ENCODE measurements around the gene DDHD1. TPM values are rescaled to one million over a fixed set of nuclear protein-coding genes. Genes with fewer than 3 reads are reported as not detected.

DDHD1 gene
- total RNA-seq, 6 experiments from 2014 or later: 2.7 to 8.4 (median 6.0) TPM

- intact Hi-C loops (cut with DNase I): no loop called here
- H3K4me1 ChIP-seq: peaks cover 0 to 8% (median 2%) of the 10 kb centered on the region in 4 donors
- no peak overlapping the region for H3K27ac ChIP-seq
- H3K36me3 ChIP-seq: no peaks in the 10 kb centered on the region
- no peak for ATAC-seq
- H3K27me3 ChIP-seq: no peaks in the 10 kb centered on the region
- 82% methylated on average over 4 of the region's 4 CpGs for WGBS (ENCODE audit: insufficient coverage, low coverage, low lambda C conversion rate, missing lambda C conversion rate)
- TF ChIP-seq CTCF (IDR thresholded peaks at IDR 0.05): no peak
- no peak for TF ChIP-seq POLR2A (IDR thresholded peaks at IDR 0.05)
- no peak for DNase-seq
- no peaks in the 10 kb centered on the region for H3K9me3 ChIP-seq
- H3K4me3 ChIP-seq: no peak overlapping the region
Observed at GRCh38 chr14:53149668-53150316, 3.3 kb downstream of the DDHD1 start.

GRCh38 chr14:53148671-53149070 lies 4.5 kb downstream of the DDHD1 start:
- ATAC-seq: no peak
- H3K27me3 ChIP-seq: no peaks in the 10 kb centered on the region
- H3K4me3 ChIP-seq: no peak overlapping the region
- intact Hi-C loops (cut with DNase I): no loop called here
- TF ChIP-seq POLR2A (IDR thresholded peaks at IDR 0.05) (no peak), CTCF (IDR thresholded peaks at IDR 0.05) (no peak)
- H3K27ac ChIP-seq: no peak overlapping the region
- DNase-seq: no peak
- H3K4me1 ChIP-seq: peaks cover 0 to 8% (median 2%) of the 10 kb centered on the region in 4 donors
- no peaks in the 10 kb centered on the region for H3K36me3 ChIP-seq
- H3K9me3 ChIP-seq: no peaks in the 10 kb centered on the region

DNA sequence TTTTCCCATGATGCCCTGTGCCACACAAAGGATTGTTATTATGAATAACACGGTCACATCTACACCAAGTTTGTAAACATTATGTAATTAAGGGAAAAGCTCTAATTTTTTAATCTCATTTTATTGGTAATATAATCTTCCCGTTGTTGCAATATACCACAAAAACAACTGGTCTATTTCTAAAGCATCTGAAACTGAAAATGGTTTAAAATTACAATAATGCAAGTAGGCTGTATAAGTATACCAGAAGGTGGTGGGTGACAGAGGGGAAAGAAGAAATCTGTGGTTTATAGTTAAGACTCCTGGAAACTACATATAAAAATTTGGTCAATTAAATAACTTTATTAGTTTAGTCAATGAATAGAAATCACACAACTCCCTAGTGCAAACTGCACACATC lies 5.2 kb downstream of the DDHD1 start:
- DNase-seq (no peak), ATAC-seq (no peak)
- H3K4me1 ChIP-seq: peaks cover 0 to 8% (median 2%) of the 10 kb centered on the region in 4 donors
- TF ChIP-seq POLR2A (IDR thresholded peaks at IDR 0.05): no peak
- TF ChIP-seq CTCF (IDR thresholded peaks at IDR 0.05): no peak
- no peaks in the 10 kb centered on the region for H3K27me3 ChIP-seq
- intact Hi-C loops (cut with DNase I): no loop called here
- no peaks in the 10 kb centered on the region for H3K36me3 ChIP-seq
- 90% methylated on average over 2 of the region's 2 CpGs for WGBS (ENCODE audit: insufficient coverage, low coverage, low lambda C conversion rate, missing lambda C conversion rate)
- H3K4me3 ChIP-seq: no peak overlapping the region
- no peak overlapping the region for H3K27ac ChIP-seq
- H3K9me3 ChIP-seq: no peaks in the 10 kb centered on the region

- intact Hi-C loops (cut with DNase I): no loop called here
- Histone ChIP-seq H3K36me3 (no peaks in the 10 kb centered on the region), H3K4me3 (no peak overlapping the region), H3K4me1 (peaks cover 0 to 8% (median 2%) of the 10 kb centered on the region in 4 donors), H3K27ac (no peak overlapping the region), H3K27me3 (no peaks in the 10 kb centered on the region), H3K9me3 (peaks cover 0 to 2% (median 0%) of the 10 kb centered on the region in 4 donors)
- no peak for DNase-seq
- WGBS (ENCODE audit: insufficient coverage, low coverage, low lambda C conversion rate, missing lambda C conversion rate): 63% methylated on average over 2 of the region's 2 CpGs
- ATAC-seq: no peak
- TF ChIP-seq POLR2A (IDR thresholded peaks at IDR 0.05) (no peak), CTCF (IDR thresholded peaks at IDR 0.05) (no peak)
Observed at GRCh38 chr14:53147208-53147607, 5.9 kb downstream of the DDHD1 start.

Data from right lobe of liver (tissue), 6 donors.